HUES6 (cell line): ENCODE data around the gene LPCAT1.
"Not testable (repeated sequence)": the region's sequence is repeated elsewhere in the genome, so short reads cannot be mapped to it uniquely, and the experiment has no call there.

ENCODE experiments used
- H3K27ac ChIP-seq: 2 replicates; pipeline ENCODE4 v1.7.0; 2013; ENCODE audit warnings: low read depth, mild to moderate bottlenecking, low read length, inconsistent platforms
- H3K27me3 ChIP-seq: 2 replicates; pipeline ENCODE4 v1.6.1; 2013; ENCODE audit warnings: low read length; ENCODE audit not compliant: control insufficient read depth, insufficient read depth
- H3K36me3 ChIP-seq: 2 replicates; pipeline ENCODE4 v1.6.1; 2013; ENCODE audit warnings: low read length; ENCODE audit not compliant: control insufficient read depth, insufficient read depth
- H3K4me1 ChIP-seq: 2 replicates; pipeline ENCODE4 v1.6.1; 2013; ENCODE audit warnings: low read length; ENCODE audit not compliant: control insufficient read depth, insufficient read depth
- H3K4me3 ChIP-seq: 2 replicates; pipeline ENCODE4 v1.5.1; 2013; ENCODE audit warnings: low read depth, low read length
- H3K9ac ChIP-seq: one replicate; pipeline ENCODE4 v1.6.1; 2013; ENCODE audit warnings: mild to moderate bottlenecking, low read length
- H3K9me3 ChIP-seq: 2 replicates; pipeline ENCODE4 v1.6.1; 2013; ENCODE audit warnings: low read depth, low read length; ENCODE audit not compliant: control insufficient read depth, insufficient read depth

Gene LPCAT1

GRCh38 chr5:1431896-1432295 lies 91.9 kb downstream of the LPCAT1 start:
- H3K36me3 ChIP-seq: no peaks in the 10 kb centered on the region
- no peaks in the 10 kb centered on the region; the same call in 1 of the 2 replicates for H3K27me3 ChIP-seq
- H3K27ac ChIP-seq: no peak overlapping the region
- H3K4me3 ChIP-seq: no peak overlapping the region
- H3K9ac ChIP-seq: no peak overlapping the region
- no peaks in the 10 kb centered on the region for H3K4me1 ChIP-seq
- H3K9me3 ChIP-seq: peaks cover 29% of the 10 kb centered on the region

- H3K9ac ChIP-seq: no peak overlapping the region
- H3K9me3 ChIP-seq: peaks cover 33% of the 10 kb centered on the region
- no peaks in the 10 kb centered on the region for H3K36me3 ChIP-seq
- no peaks in the 10 kb centered on the region for H3K4me1 ChIP-seq
- no peaks in the 10 kb centered on the region; the same call in 1 of the 2 replicates for H3K27me3 ChIP-seq
- H3K4me3 ChIP-seq: no peak overlapping the region
- H3K27ac ChIP-seq: no peak overlapping the region
Measured at GRCh38 chr5:1431021-1431811, 92.5 kb downstream of the LPCAT1 start.

- no peak overlapping the region for H3K4me3 ChIP-seq
- no peaks in the 10 kb centered on the region; the same call in 1 of the 2 replicates for H3K27me3 ChIP-seq
- no peaks in the 10 kb centered on the region for H3K4me1 ChIP-seq
- no peak overlapping the region for H3K27ac ChIP-seq
- no peaks in the 10 kb centered on the region for H3K36me3 ChIP-seq
- peaks cover 33% of the 10 kb centered on the region for H3K9me3 ChIP-seq
- H3K9ac ChIP-seq: no peak overlapping the region
Measured at GRCh38 chr5:1430121-1430795, 93.5 kb downstream of the LPCAT1 start.

GRCh38 chr5:1429496-1429895 lies 94.3 kb downstream of the LPCAT1 start:
- peaks cover 33% of the 10 kb centered on the region for H3K9me3 ChIP-seq
- H3K36me3 ChIP-seq: no peaks in the 10 kb centered on the region
- no peaks in the 10 kb centered on the region for H3K4me1 ChIP-seq
- H3K27ac ChIP-seq: no peak overlapping the region
- H3K4me3 ChIP-seq: no peak overlapping the region
- H3K27me3 ChIP-seq: no peaks in the 10 kb centered on the region; the same call in 1 of the 2 replicates
- no peak overlapping the region for H3K9ac ChIP-seq

- no peaks in the 10 kb centered on the region; the same call in 1 of the 2 replicates for H3K27me3 ChIP-seq
- no peak overlapping the region for H3K4me3 ChIP-seq
- no peak overlapping the region for H3K27ac ChIP-seq
- no peak overlapping the region for H3K9ac ChIP-seq
- peaks cover 33% of the 10 kb centered on the region for H3K9me3 ChIP-seq
- H3K36me3 ChIP-seq: no peaks in the 10 kb centered on the region
- H3K4me1 ChIP-seq: no peaks in the 10 kb centered on the region
Measured at GRCh38 chr5:1429066-1429465, 94.7 kb downstream of the LPCAT1 start.

- Histone ChIP-seq H3K9me3 (peaks cover 24% of the 10 kb centered on the region), H3K27me3 (no peaks in the 10 kb centered on the region; the same call in 1 of the 2 replicates), H3K36me3 (no peaks in the 10 kb centered on the region), H3K27ac (no peak overlapping the region), H3K9ac (no peak overlapping the region), H3K4me3 (no peak overlapping the region), H3K4me1 (no peaks in the 10 kb centered on the region)
Measured at GRCh38 chr5:1428107-1428506, 95.7 kb downstream of the LPCAT1 start.

- no peak overlapping the region for H3K27ac ChIP-seq
- H3K9ac ChIP-seq: no peak overlapping the region
- no peaks in the 10 kb centered on the region for H3K4me1 ChIP-seq
- H3K27me3 ChIP-seq: peaks cover 3% of the 10 kb centered on the region; the same call in 1 of the 2 replicates
- H3K4me3 ChIP-seq: no peak overlapping the region
- H3K36me3 ChIP-seq: no peaks in the 10 kb centered on the region
- H3K9me3 ChIP-seq: peaks cover 24% of the 10 kb centered on the region
Measured at GRCh38 chr5:1424716-1425115, 99.0 kb downstream of the LPCAT1 start.

- Histone ChIP-seq H3K27me3 (peaks cover 3% of the 10 kb centered on the region; the same call in 1 of the 2 replicates), H3K4me3 (no peak overlapping the region), H3K36me3 (no peaks in the 10 kb centered on the region), H3K4me1 (no peaks in the 10 kb centered on the region), H3K9me3 (peaks cover 21% of the 10 kb centered on the region), H3K27ac (no peak overlapping the region), H3K9ac (no peak overlapping the region)
Measured at GRCh38 chr5:1423901-1424603, 99.7 kb downstream of the LPCAT1 start.

- not testable (repeated sequence) for H3K4me3 ChIP-seq, H3K27me3 ChIP-seq, H3K36me3 ChIP-seq, H3K9ac ChIP-seq, H3K4me1 ChIP-seq, H3K27ac ChIP-seq, H3K9me3 ChIP-seq
Measured at GRCh38 chr5:1422522-1422921, 101.2 kb downstream of the LPCAT1 start.

GRCh38 chr5:1421521-1422341 lies 102.0 kb downstream of the LPCAT1 start:
- H3K4me3 ChIP-seq: no peak overlapping the region
- H3K9me3 ChIP-seq: peaks cover 2% of the 10 kb centered on the region; the same call in 1 of the 2 replicates
- no peak overlapping the region for H3K27ac ChIP-seq
- peaks cover 3% of the 10 kb centered on the region; the same call in 1 of the 2 replicates for H3K27me3 ChIP-seq
- H3K9ac ChIP-seq: no peak overlapping the region
- H3K36me3 ChIP-seq: no peaks in the 10 kb centered on the region
- H3K4me1 ChIP-seq: no peaks in the 10 kb centered on the region
